ENCODE data around the gene CARM1. TPM values are rescaled to one million over a fixed set of nuclear protein-coding genes. Genes with fewer than 3 reads are reported as not detected.

Gene CARM1
- total RNA-seq, 1 experiment from 2014 or later = 103 TPM

DNA sequence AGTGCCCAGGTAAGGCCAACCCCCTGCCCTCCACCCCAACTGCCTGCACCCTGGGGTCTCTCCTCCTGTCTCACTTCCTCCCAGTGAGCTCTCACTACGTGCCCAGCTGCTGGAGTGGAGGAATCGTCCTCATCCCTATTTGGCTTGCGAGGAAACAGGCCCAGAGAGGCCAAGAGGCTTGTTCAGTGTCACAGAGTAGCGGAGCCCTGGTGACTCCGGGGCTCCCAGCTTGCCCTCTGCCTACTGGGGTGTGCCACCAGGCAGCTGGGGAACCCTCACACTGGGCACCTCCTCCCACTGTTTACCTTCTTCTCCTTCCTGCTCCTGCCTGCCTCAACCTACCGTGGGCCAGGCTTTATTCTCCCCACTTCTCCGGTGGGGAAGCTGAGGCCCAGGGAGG lies 41.0 kb upstream of the CARM1 start (continued):
- TF ChIP-seq RAD21 (IDR thresholded peaks at IDR 0.05; ENCODE audit: low read depth) = no peak
- TF ChIP-seq EZH2phosphoT487 (IDR thresholded peaks at IDR 0.05; ENCODE audit: borderline replicate concordance) = no peak
- TF ChIP-seq POLR2AphosphoS5 (IDR thresholded peaks at IDR 0.05; ENCODE audit: low read depth, low read length) = no peak
- TF ChIP-seq SRF (IDR thresholded peaks at IDR 0.05; ENCODE audit: low read depth) = no peak
- TF ChIP-seq EZH2 (IDR thresholded peaks at IDR 0.05) = no peak
- no peak for TF ChIP-seq MAX (IDR thresholded peaks at IDR 0.05)
- no peak for TF ChIP-seq ZFX (IDR thresholded peaks at IDR 0.05)
- TF ChIP-seq REST (IDR thresholded peaks at IDR 0.05; ENCODE audit: low read depth) = no peak
- TF ChIP-seq YY1 (IDR thresholded peaks at IDR 0.05; ENCODE audit: extremely low read depth, insufficient replicate concordance, low read depth, low read length) = no peak
- TF ChIP-seq EGR1 (IDR thresholded peaks at IDR 0.05; ENCODE audit: low read depth) = no peak
- TF ChIP-seq FOSL1 (IDR thresholded peaks at IDR 0.05; ENCODE audit: low read depth) = no peak

- no peak overlapping the region for H3K27ac ChIP-seq (ENCODE audit: low read depth, low read length)
- H3K4me1 ChIP-seq (ENCODE audit: control insufficient read depth in 1 of 2, insufficient read depth in 2 of 2, low read length in 2 of 2) = peaks cover 2 to 12% of the 10 kb centered on the region in 2 experiments; a peak in 3 of 4 replicates
- H4K20me1 ChIP-seq (ENCODE audit: insufficient read depth) = no peaks in the 10 kb centered on the region
- intact Hi-C loops (cut with micrococcal nuclease) = no loop called here
- H2AFZ ChIP-seq (ENCODE audit: low read depth, low read length, poor library complexity, severe bottlenecking) = no peak overlapping the region
- H3K4me3 ChIP-seq (replicated peaks in 1 of 2; ENCODE audit: low read depth in 1 of 2, low read length in 2 of 2) = no peak overlapping the region
- ChIA-PET POLR2A (no interaction called here), CTCF (no interaction called here), RAD21 (ENCODE audit: low non-redundant PET in 1 of 2, low total read pairs in 2 of 2, uncharacterized antibody in 2 of 2, unreplicated experiment in 2 of 2) (no interaction called here)
- peaks cover 9 to 13% of the 10 kb centered on the region in 2 experiments; a peak in 3 of 4 replicates for H3K36me3 ChIP-seq (ENCODE audit: control insufficient read depth in 1 of 2, insufficient read depth in 2 of 2, low read length in 2 of 2)
- no peak for DNase-seq (ENCODE audit: low read depth, low spot score)
- H3K9me3 ChIP-seq (ENCODE audit: control insufficient read depth in 1 of 2, insufficient read depth in 1 of 2, low read depth in 1 of 2, low read length in 2 of 2) = no peaks in the 10 kb centered on the region
- H3K27me3 ChIP-seq (ENCODE audit: insufficient read depth, low read length) = no peaks in the 10 kb centered on the region
- H3K9ac ChIP-seq (ENCODE audit: low read length) = no peak overlapping the region
- TSS peak; percentile 39 for BruUV-seq (replicated peaks)
- no peaks in the 10 kb centered on the region for H3K79me2 ChIP-seq (ENCODE audit: insufficient read depth, low read length)
- ATAC-seq = no peak
- H3K4me2 ChIP-seq (ENCODE audit: low read length) = no peak overlapping the region
- H3K9me2 ChIP-seq (ENCODE audit: insufficient read depth) = no peaks in the 10 kb centered on the region
- TF ChIP-seq, protein P1, sequence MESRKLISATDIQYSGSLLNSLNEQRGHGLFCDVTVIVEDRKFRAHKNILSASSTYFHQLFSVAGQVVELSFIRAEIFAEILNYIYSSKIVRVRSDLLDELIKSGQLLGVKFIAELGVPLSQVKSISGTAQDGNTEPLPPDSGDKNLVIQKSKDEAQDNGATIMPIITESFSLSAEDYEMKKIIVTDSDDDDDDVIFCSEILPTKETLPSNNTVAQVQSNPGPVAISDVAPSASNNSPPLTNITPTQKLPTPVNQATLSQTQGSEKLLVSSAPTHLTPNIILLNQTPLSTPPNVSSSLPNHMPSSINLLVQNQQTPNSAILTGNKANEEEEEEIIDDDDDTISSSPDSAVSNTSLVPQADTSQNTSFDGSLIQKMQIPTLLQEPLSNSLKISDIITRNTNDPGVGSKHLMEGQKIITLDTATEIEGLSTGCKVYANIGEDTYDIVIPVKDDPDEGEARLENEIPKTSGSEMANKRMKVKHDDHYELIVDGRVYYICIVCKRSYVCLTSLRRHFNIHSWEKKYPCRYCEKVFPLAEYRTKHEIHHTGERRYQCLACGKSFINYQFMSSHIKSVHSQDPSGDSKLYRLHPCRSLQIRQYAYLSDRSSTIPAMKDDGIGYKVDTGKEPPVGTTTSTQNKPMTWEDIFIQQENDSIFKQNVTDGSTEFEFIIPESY (IDR thresholded peaks at IDR 0.05; ENCODE audit: extremely low read depth, insufficient replicate concordance, low read length) = no peak
- no peak for TF ChIP-seq EGR1 (IDR thresholded peaks at IDR 0.05; ENCODE audit: low read depth)
- TF ChIP-seq ZFX (IDR thresholded peaks at IDR 0.05) = no peak
- no peak for TF ChIP-seq TCF7L2 (IDR thresholded peaks at IDR 0.05; ENCODE audit: borderline replicate concordance, extremely low read depth, insufficient read depth, insufficient read length)
- TF ChIP-seq SP1 (IDR thresholded peaks at IDR 0.05; ENCODE audit: low read depth) = no peak
- no peak for TF ChIP-seq SIN3A (IDR thresholded peaks at IDR 0.05; ENCODE audit: low read depth)
- no peak for TF ChIP-seq CEBPB (IDR thresholded peaks at IDR 0.05; ENCODE audit: low read depth)
- TF ChIP-seq YY1 (IDR thresholded peaks at IDR 0.05; ENCODE audit: extremely low read depth, insufficient replicate concordance, low read depth, low read length) = no peak
These were observed 40.2 kb upstream of the CARM1 start for GRCh38 chr19:10830931-10831779.
